CD4-positive, alpha-beta T cell (primary cell): ENCODE results near the gene GABARAPL1. TPM values are rescaled to one million over a fixed set of nuclear protein-coding genes. Genes with fewer than 3 reads are reported as not detected.

ENCODE experiments used
- ATAC-seq: fragments of 200-7000 bp; cut with Tn5 transposase; one replicate; pipeline ENCODE4 v1.10.0; 2022; ENCODE audit warnings: mild to moderate bottlenecking; ENCODE audit not compliant: poor library complexity
- CTCF ChIA-PET: fragments of 350-600 bp; sonication (Branson Sonifier 250); formaldehyde crosslinking; loops from one replicate; lab custom pipeline; 2021; ENCODE audit warnings: antibody characterized with exemption, inconsistent platforms; lab: Charles Lee
- POLR2A ChIA-PET: fragments of 350-600 bp; sonication (Branson Sonifier 250); formaldehyde crosslinking; loops from one replicate; lab custom pipeline; 2021; ENCODE audit warnings: antibody characterized with exemption, inconsistent platforms; lab: Charles Lee
- DNase-seq, 14 experiments: peaks; one replicate each; pipeline ENCODE4 v3.0.0-alpha.2; 2013 to 2020; ENCODE audit warnings: mixed read lengths in 2 of 14
- H3K27ac ChIP-seq, 2 donors: one replicate each; pipeline versions ENCODE4 v1.5.1 to v1.7.0; 2013; ENCODE audit warnings: low read length in 2 of 2, low read depth in 1 of 2, mild to moderate bottlenecking in 1 of 2
- H3K27me3 ChIP-seq, 2 experiments: 1 replicate in 1 of 2; 2 replicates in 1 of 2; pipeline versions ENCODE4 v1.6.1 to v1.7.0; 2013; ENCODE audit warnings: low read length in 2 of 2, control low read depth in 1 of 2, mild to moderate bottlenecking in 1 of 2, moderate library complexity in 1 of 2; ENCODE audit not compliant: insufficient read depth in 2 of 2, control insufficient read depth in 1 of 2
- H3K36me3 ChIP-seq: one replicate; pipeline ENCODE4 v1.6.1; 2013; ENCODE audit warnings: low read length, control low read depth; ENCODE audit not compliant: insufficient read depth
- H3K4me1 ChIP-seq: one replicate; pipeline ENCODE4 v1.6.1; 2013; ENCODE audit warnings: low read length, control low read depth; ENCODE audit not compliant: insufficient read depth
- H3K4me3 ChIP-seq: one replicate; pipeline ENCODE4 v1.5.1; 2013; ENCODE audit warnings: mild to moderate bottlenecking, low read length, moderate library complexity
- H3K9me3 ChIP-seq, 2 experiments: 1 replicate in 1 of 2; 2 replicates in 1 of 2; pipeline versions ENCODE4 v1.6.1 to v1.7.0; 2013; ENCODE audit warnings: low read length in 2 of 2, mild to moderate bottlenecking in 2 of 2, control low read depth in 1 of 2, moderate library complexity in 1 of 2; ENCODE audit not compliant: control insufficient read depth in 1 of 2, insufficient read depth in 1 of 2
- H3K27ac Mint-ChIP-seq: one replicate; pipeline ENCODE4 v1.8.0; 2020; ENCODE audit warnings: mixed read lengths
- H3K27me3 Mint-ChIP-seq: one replicate; pipeline ENCODE4 v1.8.0; 2021; ENCODE audit warnings: mixed read lengths
- H3K36me3 Mint-ChIP-seq: one replicate; pipeline ENCODE4 v1.8.0; 2021; ENCODE audit warnings: low read depth, mixed read lengths
- H3K4me1 Mint-ChIP-seq: one replicate; pipeline ENCODE4 v1.8.0; 2021; ENCODE audit warnings: low read depth, mixed read lengths
- H3K4me3 Mint-ChIP-seq: one replicate; pipeline ENCODE4 v1.8.0; 2020; ENCODE audit warnings: mild to moderate bottlenecking, mixed read lengths
- H3K9me3 Mint-ChIP-seq: one replicate; pipeline ENCODE4 v1.8.0; 2020; ENCODE audit warnings: mixed read lengths
- intact Hi-C, 2 experiments: fragments of 100-400 bp; cut with DNase I in 1 of 2; cut with micrococcal nuclease in 1 of 2; formaldehyde crosslinking; loops; one replicate each; pipeline versions ENCODE4 v1.15.1 to v1.9.0; 2023 to 2025; cut with DNase I, micrococcal nuclease
- total RNA-seq, 174 experiments: library from RNA in 2 of 174; stranded (reverse) in 2 of 174; gene quantifications; one replicate each; pipeline ENCODE4 v1.2.3 and lab custom pipeline; 2021 to 2026
- TF ChIP-seq, protein P1 (sequence below): fragments of 200-600 bp; IDR thresholded peaks from one replicate; pipeline ENCODE4 v1.8.0; 2022; ENCODE audit warnings: antibody characterized with exemption, mild to moderate bottlenecking

GABARAPL1 gene
- total RNA-seq, 2 experiments from 2014 or later = 267 to 276 TPM

DNA sequence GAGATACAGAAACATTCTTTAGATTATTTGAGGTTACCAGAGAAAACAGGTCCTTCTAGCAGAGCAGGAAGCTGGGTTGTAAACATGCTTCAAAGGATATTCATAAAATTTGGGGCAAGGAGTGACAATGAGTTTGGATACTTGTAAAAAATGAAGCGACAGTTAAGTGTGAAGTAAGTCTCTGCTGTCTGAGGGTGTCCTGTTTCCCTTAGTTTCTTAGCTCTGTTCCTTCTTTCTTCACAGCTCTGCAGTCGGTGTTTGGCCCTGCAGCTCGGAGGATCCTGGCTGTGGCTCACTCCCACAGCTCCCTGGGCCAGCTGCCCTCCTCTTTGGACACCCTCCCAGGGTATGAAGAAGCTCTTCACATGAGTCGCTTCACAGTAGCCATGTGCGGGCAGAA lies 23.0 kb upstream of the GABARAPL1 start:
- ChIA-PET POLR2A (no interaction called here), CTCF (interaction anchor here (2.0 kb wide), 1 partner anchor 37 kb away, joined by 14 read pairs; no protein-coding TSS in a partner anchor)
- Mint-ChIP-seq H3K4me3 (no peak overlapping the region), H3K27me3 (peaks cover 25% of the 10 kb centered on the region), H3K4me1 (peaks cover 6% of the 10 kb centered on the region), H3K36me3 (no peaks in the 10 kb centered on the region), H3K27ac (no peak overlapping the region), H3K9me3 (no peaks in the 10 kb centered on the region)
- H3K36me3 ChIP-seq = no peaks in the 10 kb centered on the region
- TF ChIP-seq, protein P1, sequence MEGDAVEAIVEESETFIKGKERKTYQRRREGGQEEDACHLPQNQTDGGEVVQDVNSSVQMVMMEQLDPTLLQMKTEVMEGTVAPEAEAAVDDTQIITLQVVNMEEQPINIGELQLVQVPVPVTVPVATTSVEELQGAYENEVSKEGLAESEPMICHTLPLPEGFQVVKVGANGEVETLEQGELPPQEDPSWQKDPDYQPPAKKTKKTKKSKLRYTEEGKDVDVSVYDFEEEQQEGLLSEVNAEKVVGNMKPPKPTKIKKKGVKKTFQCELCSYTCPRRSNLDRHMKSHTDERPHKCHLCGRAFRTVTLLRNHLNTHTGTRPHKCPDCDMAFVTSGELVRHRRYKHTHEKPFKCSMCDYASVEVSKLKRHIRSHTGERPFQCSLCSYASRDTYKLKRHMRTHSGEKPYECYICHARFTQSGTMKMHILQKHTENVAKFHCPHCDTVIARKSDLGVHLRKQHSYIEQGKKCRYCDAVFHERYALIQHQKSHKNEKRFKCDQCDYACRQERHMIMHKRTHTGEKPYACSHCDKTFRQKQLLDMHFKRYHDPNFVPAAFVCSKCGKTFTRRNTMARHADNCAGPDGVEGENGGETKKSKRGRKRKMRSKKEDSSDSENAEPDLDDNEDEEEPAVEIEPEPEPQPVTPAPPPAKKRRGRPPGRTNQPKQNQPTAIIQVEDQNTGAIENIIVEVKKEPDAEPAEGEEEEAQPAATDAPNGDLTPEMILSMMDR = no peak
- H3K9me3 ChIP-seq = no peaks in the 10 kb centered on the region
- ATAC-seq = no peak
- peaks cover 0 to 7% of the 10 kb centered on the region in 2 experiments for H3K27me3 ChIP-seq
- no peak overlapping the region for H3K4me3 ChIP-seq
- H3K4me1 ChIP-seq = no peaks in the 10 kb centered on the region
- H3K27ac ChIP-seq = no peak overlapping the region
- DNase-seq = no peak
- intact Hi-C loops = loop anchor here (1.0 to 10.0 kb wide), 8 partner anchors 35 to 1495 kb away; partner anchors contain the start of gene RIMKLB (in 1 of the 2)

DNA sequence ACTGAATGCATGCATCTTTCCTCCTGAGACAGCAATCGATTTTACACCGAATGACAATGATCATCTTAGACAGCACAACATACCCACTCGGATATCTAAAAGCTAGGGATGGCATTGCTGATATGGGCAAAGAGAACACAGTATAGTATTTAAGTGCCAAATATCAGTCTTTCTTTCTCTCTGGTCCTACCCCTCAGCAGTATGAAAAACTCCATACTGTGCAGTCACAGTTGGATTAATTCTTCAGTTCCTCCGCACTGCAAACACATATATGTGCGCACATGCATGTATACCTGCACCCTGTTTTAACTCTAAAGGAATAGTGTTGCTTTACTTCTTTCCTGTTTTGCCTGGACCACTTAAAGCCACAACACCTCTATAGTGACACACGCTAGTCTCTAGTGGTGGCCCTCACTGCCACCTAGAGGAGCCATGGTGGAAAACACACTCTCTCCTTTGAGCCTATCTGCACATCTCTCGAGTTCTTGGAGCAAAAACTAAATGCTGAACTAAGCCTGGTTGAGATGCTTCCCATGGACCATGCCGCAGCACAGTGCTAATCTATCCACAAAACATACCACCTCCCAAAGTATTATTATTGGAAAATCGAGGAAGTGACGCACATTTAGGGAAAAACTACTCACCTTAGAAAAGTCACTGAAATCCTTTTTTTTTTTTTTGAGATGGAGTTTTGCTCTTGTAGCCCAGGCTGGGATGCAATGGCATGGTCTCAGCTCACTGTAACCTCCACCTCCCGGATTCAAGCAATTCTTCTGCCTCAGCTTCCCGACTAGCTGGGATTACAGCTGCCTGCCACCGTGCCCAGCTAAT lies 21.9 kb upstream of the GABARAPL1 start:
- intact Hi-C loops = loop anchor here (1.0 to 10.0 kb wide), 8 partner anchors 36 to 1496 kb away; partner anchors contain the start of gene RIMKLB (in 1 of the 2)
- ChIA-PET CTCF (interaction anchor here (0.7 to 2.0 kb wide), 2 partner anchors 38 to 56 kb away, joined by 3 to 14 read pairs; no protein-coding TSS in a partner anchor), POLR2A (no interaction called here)
- H3K27ac Mint-ChIP-seq = no peak overlapping the region
- Histone ChIP-seq H3K27me3 (peaks cover 0 to 6% of the 10 kb centered on the region in 2 experiments), H3K4me3 (no peak overlapping the region), H3K4me1 (no peaks in the 10 kb centered on the region), H3K9me3 (no peaks in the 10 kb centered on the region), H3K27ac (no peak overlapping the region), H3K36me3 (no peaks in the 10 kb centered on the region)
- peak; percentile 23 to 75 (median 40) for DNase-seq
- H3K36me3 Mint-ChIP-seq = no peaks in the 10 kb centered on the region
- TF ChIP-seq, protein P1 = peak; percentile 80
- peaks cover 6% of the 10 kb centered on the region for H3K4me1 Mint-ChIP-seq
- no peak overlapping the region for H3K4me3 Mint-ChIP-seq
- peaks cover 25% of the 10 kb centered on the region for H3K27me3 Mint-ChIP-seq
- ATAC-seq = peak; percentile 100
- no peaks in the 10 kb centered on the region for H3K9me3 Mint-ChIP-seq

DNA sequence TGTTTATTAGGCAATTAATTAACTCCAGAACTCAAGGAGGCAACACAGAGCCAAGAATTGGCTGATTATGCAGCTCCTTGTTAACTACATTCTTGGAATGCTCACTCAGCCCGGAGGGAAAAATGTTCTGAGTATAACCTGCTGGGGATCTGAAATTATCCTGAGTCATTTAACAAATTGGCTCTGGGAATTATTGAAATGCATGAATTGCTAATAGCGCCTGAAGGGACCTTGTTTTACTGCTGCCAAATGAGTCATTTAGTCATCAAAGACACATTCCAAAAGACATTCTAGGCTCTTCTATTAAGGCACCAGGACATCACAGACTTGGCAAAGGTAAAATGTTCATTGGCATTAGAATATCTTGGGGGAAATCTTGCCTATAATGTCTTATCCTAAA lies 20.8 kb upstream of the GABARAPL1 start:
- peaks cover 21% of the 10 kb centered on the region for H3K27me3 Mint-ChIP-seq
- Histone ChIP-seq H3K4me1 (no peaks in the 10 kb centered on the region), H3K27me3 (no peaks in the 10 kb centered on the region), H3K27ac (no peak overlapping the region), H3K36me3 (no peaks in the 10 kb centered on the region), H3K4me3 (no peak overlapping the region), H3K9me3 (no peaks in the 10 kb centered on the region)
- ChIA-PET CTCF (no interaction called here), POLR2A (no interaction called here)
- TF ChIP-seq, protein P1 = no peak
- peaks cover 6% of the 10 kb centered on the region for H3K4me1 Mint-ChIP-seq
- no peak overlapping the region for H3K27ac Mint-ChIP-seq
- DNase-seq = no peak
- ATAC-seq = no peak
- no peak overlapping the region for H3K4me3 Mint-ChIP-seq
- no peaks in the 10 kb centered on the region for H3K36me3 Mint-ChIP-seq
- intact Hi-C loops = loop anchor here (2.0 to 10.0 kb wide), 6 partner anchors 250 to 1497 kb away; partner anchors contain the start of gene RIMKLB (in 1 of the 2)
- no peaks in the 10 kb centered on the region for H3K9me3 Mint-ChIP-seq
